HG03135 (cell line): Measurements from ENCODE around the gene KLHL17.

ENCODE experiments used
- ATAC-seq: cut with Tn5 transposase; IDR thresholded peaks from one replicate; pipeline ENCODE4 v1.9.1; 2021; ENCODE audit warnings: mild to moderate bottlenecking, moderate library complexity; ENCODE audit not compliant: unreplicated experiment

The KLHL17 gene

GRCh38 chr1:950268-950667 is 10.1 kb upstream of the KLHL17 start:
- ATAC-seq: no peak

DNA sequence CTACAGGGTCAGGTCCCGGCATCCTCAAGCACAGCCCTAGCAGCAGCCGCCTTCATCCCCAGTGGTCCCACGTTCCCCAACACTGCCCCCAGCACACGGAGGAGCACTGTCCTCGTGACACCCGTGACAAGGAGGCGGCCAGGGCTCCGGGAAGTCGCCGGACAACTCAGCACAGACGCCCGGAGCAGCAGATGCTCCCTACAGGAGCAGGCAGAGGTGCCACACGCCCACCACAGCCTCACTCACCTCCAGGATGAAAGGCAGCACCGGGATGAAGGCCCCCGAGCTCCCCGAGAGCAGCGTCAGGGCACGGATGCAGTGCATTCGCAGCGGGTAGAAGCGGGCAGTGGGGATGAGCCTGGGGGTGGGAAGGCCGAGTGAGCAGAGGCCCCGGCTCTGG is 9.5 kb upstream of the KLHL17 start:
- no peak for ATAC-seq

- ATAC-seq: no peak
These were observed 9.0 kb upstream of the KLHL17 start for GRCh38 chr1:951364-951763.

- no peak for ATAC-seq
These were observed 8.2 kb upstream of the KLHL17 start for GRCh38 chr1:952201-952600.

GRCh38 chr1:952603-953002 is 7.8 kb upstream of the KLHL17 start:
- no peak for ATAC-seq

DNA sequence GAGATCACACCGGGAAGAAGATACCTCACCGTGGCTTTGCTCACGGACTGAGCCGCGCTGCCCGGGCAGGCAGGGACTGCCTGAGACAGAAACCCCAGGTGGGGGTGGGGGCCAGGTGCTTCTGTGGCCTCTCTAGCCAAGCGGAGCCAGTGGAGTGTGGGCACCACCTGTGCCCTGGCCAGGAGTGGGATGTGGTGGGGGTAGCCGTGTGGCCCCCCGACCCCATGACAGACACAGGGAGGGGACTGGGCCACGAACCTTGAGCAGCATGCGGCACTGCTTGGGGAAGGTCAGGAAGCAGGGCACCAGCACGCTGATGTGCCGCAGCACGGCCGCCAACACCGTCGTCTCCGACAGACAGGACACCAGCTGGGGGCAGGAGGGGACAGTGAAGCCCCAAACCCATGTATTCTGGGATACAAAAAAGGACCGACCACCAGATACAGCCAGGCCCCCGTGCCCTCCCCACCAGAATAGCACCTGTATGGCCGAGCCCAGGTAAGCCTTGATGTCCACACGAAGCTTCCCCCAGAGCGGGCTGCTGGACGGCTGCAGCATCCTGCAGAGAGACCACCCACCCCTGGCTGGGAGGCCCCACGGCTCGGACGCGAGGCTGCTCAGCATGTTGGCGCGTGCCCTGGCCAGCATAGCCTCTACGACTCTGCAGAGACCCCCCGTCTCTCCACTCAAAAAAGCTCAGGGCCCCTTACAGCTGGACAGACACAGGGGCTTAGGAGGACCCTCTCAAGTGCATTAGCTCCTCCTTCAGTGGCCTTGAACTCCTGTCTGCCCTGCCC is 6.7 kb upstream of the KLHL17 start:
- no peak for ATAC-seq

GRCh38 chr1:954927-955326 is 5.5 kb upstream of the KLHL17 start:
- ATAC-seq: no peak

DNA sequence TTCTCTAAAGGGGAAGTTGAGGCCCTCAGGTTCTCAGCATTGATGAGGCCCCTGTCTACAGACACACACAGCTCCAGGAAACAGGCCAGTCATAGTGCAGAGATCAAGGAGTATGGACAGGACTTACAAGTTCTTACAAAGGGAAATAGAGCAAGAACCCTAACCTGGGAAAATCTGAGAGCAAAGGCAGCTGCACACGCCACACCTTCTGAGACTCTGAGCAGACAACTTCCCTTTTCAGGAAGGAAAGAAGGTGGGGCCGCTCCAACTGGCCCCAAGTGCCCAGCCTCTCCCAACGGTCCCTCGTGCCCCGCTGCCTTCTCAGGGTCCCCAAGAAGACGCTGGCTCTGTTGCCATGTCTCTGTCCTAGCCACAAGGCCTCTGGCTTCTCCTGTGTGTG is 4.9 kb upstream of the KLHL17 start:
- no peak for ATAC-seq

DNA sequence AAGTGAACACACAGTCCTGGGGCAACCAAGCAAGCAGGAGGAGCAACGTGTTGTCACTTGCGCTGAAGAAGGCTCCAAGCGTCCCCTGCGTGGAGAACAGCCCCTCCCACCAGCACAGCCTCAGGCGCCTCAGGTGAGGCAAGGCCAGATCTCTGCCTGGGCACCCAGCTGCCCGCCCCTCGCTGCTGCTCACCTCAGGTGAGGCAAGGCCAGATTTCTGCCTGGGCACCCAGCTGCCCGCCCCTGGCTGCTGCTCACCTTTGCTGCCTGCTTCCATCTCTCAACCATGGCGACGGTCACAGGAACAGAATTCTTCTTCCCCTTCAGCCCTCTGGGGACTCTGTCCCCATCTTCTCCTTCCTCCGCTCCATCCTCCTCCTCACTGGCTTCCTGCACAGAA is 3.7 kb upstream of the KLHL17 start:
- ATAC-seq: no peak

GRCh38 chr1:958823-959730 is 1.3 kb upstream of the KLHL17 start, which contains the start of gene NOC2L:
TSS of gene NOC2L (minus strand) at chr1:959256. CDS start at chr1:959240, 16 bp downstream.
- peak; percentile 71 for ATAC-seq

DNA sequence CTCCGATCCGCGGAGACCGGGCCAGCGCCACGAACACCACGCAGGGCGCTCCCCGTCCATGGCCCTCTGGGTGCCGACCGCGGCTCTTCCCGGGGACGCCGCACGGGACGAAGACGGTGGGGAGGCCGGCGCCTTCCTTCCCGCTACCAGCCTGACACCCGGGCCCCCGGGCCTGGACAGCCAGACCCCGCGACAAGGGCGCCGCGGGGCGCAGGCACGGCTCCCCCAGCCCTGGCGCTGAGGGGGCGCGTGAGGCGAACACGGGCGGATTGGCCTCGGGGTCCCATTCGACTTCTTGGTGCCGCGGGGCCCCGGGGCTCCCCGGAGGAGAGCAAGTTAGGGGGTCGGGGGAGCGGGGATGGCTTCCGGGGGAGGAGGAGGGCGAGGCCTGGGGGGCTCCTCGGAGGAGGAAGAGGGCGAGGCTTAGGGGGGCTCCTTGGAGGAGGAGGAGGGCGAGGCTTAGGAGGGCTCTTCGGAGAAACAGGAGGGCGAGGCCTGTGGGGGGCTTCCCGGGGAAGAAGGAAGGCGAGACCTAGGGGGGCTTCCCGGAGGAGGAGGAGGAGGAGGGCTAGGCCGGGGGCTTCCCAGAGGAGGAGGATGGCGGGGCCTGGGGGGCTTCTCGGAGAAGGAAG is 537 bp upstream of the KLHL17 start:
- no peak for ATAC-seq

GRCh38 chr1:961132-961669 is 817 bp downstream of the KLHL17 start:
- no peak for ATAC-seq

- no peak for ATAC-seq
These were observed 2.3 kb downstream of the KLHL17 start for GRCh38 chr1:962381-963300.

- no peak for ATAC-seq
These were observed 2.9 kb downstream of the KLHL17 start for GRCh38 chr1:963301-963651.

DNA sequence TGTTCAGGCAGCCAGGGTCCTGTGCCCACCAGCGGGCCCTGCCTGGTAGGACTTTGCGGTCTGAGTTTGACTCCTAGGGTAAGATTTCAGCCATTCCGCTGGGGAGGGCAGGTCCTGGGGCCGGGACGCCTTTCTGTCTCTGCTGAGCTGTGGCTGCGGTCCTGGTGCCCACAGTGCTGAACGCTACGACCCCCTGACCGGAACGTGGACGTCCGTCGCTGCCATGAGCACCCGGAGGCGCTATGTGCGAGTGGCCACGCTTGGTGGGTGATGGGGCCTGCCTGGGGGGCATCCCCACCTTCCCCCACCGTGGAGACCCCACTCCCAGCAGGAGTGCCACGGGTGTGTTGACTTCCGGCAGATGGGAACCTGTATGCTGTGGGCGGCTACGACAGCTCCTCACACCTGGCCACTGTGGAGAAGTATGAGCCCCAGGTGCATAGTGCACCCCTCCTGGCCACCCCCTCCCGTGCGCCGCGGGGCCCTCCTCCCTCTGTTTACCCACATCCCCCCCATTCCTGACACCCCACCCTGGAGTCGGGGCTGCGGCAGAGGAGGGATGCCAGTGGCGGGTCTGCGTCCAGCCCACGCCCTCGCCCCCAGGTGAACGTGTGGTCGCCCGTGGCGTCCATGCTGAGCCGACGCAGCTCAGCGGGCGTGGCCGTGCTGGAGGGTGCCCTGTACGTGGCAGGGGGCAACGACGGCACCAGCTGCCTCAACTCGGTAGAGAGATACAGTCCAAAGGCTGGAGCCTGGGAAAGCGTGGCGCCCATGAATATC is 3.6 kb downstream of the KLHL17 start:
- no peak for ATAC-seq

- no peak for ATAC-seq
These were observed 4.5 kb downstream of the KLHL17 start for GRCh38 chr1:964691-965525.

DNA sequence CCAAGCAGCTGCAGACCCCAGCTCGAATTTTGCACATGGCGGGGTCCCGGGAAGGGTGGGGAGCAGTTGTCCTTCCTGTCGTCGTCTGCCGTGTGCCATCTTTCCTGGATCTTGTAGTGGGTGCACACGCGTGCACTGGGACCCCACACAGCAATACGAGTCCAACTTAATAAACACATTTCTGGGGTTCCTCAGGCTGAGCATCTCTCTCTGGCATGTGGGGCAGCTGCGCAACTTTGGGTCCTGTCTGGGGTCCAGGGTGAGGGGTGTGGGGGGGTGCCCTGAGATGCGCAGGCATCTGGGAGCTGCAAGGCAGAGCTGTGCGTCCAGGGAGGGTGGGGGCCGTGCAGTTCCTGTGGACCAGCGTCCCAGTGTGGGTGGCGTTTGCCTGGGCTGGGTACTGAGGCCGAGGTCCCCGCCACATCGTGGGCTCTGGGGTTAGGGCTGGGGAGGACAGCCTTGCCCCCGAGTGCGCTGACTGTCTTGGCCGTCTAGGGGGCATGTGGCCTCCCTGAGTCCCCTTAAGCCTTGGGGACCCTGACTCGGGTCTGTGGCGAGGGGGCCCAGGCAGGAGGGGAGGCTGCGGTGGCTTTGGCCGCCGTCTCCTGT is 5.2 kb downstream of the KLHL17 start:
- ATAC-seq: no peak

DNA sequence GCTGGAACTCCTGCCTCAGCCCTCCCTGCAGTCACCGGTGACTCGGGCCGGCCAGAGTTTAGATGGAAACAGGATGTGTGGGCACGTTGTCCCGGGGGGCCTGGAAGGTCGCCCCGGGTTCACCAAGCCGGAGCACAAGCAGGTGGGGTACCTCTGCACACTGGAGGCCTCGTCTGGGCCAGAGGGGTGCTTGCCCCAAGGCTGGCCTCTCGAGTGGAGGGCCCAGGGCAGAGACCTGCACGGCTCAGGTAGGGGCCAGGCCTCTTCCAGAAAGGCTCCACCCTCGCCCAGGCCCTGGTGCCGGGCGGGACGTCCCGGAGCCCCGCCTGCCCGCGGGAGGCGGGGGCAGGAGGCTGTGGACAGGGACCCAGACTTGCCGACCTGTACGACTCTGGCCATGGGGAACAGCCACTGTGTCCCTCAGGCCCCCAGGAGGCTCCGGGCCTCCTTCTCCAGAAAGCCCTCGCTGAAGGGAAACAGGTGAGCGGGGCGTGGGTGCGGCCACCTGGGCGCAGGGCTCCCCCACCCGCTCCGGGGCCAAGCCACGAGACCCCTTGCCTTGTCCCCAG is 5.8 kb downstream of the KLHL17 start, which contains the start of gene PLEKHN1:
TSS of gene PLEKHN1 (plus strand) at position 348 of the 569 bp plus-strand sequence. CDS start at position 398, 50 bp downstream.
- peak; percentile 14 for ATAC-seq
